ENCODE data around the gene HIF3A. TPM values are rescaled to one million over a fixed set of nuclear protein-coding genes. Genes with fewer than 3 reads are reported as not detected.

The HIF3A gene
- total and polyA plus RNA-seq, 2 donors (not counting 3 experiments of a cell fraction or from before 2014, with no cell fraction given), result 8.1 to 8.5 TPM

DNA sequence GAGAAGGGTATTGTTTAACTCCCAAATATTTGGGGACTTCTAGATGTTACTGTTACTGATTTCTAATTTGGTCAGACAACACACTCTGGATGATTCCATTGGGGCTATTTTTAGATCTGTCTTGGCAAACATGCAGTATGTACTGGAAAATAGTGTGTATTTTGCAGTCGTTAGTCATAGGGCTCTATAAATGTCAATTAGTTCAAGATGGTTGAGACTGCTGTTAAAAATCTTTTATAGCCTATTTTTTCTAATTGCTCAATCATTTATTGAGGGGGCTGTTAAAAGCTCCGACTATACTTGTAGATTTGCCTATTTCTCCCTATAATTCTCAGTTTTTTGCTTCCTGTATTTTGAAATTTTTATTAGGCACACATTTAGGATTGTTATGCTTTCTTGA lies 81.4 kb downstream of the HIF3A start:
- ChIA-PET POLR2A (no interaction called here), CTCF (interaction anchor here (1.5 kb wide), 1 partner anchor 98 kb away, joined by 8 read pairs; no protein-coding TSS in a partner anchor)
- no peak overlapping the region for H3K4me2 ChIP-seq (ENCODE audit: insufficient read depth, low read length)
- no peak overlapping the region for H3K9ac ChIP-seq (replicated peaks; ENCODE audit: extremely low read depth, insufficient read depth, low read length)
- no peaks in the 10 kb centered on the region for H3K9me1 ChIP-seq (replicated peaks; ENCODE audit: control insufficient read depth, extremely low read depth, insufficient read depth, low read length)
- peaks cover 35% of the 10 kb centered on the region for H3K79me2 ChIP-seq (ENCODE audit: control insufficient read depth, insufficient read depth, low read length)
- peaks cover 11% of the 10 kb centered on the region for H3K4me1 ChIP-seq (ENCODE audit: control insufficient read depth, extremely low read depth, insufficient read depth, low read length)
- BruUV-seq (replicated peaks), result no TSS peak
- no peaks in the 10 kb centered on the region for H3K27me3 ChIP-seq (ENCODE audit: control insufficient read depth in 2 of 2, insufficient read depth in 2 of 2, low read length in 2 of 2)
- intact Hi-C loops (cut with micrococcal nuclease), result no loop called here
- FAIRE-seq (no peak), DNase-seq (ENCODE audit: low read depth, low spot score) (peak; percentile 36)
- H3K9me3 ChIP-seq (replicated peaks; ENCODE audit: control insufficient read depth, insufficient read depth, low read length), result no peaks in the 10 kb centered on the region
- H4K20me1 ChIP-seq (replicated peaks; ENCODE audit: control insufficient read depth, extremely low read depth, insufficient read depth, low read length), result no peaks in the 10 kb centered on the region
- H2AFZ ChIP-seq (ENCODE audit: low read depth, low read length), result no peak overlapping the region
- dilution Hi-C loops (cut with MboI; ENCODE audit: extremely low pct_ligation_motif_present, low sequenced_read_pairs), result no loop called here
- H3K4me3 ChIP-seq (replicated peaks in 1 of 3; ENCODE audit: insufficient read depth in 1 of 3, low read depth in 1 of 3, low read length in 3 of 3), result no peak overlapping the region
- TF ChIP-seq POLR2A (IDR thresholded peaks at IDR 0.05; ENCODE audit: low read depth, low read length), result no peak
- TF ChIP-seq, protein P1, sequence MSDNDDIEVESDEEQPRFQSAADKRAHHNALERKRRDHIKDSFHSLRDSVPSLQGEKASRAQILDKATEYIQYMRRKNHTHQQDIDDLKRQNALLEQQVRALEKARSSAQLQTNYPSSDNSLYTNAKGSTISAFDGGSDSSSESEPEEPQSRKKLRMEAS (IDR thresholded peaks at IDR 0.05; ENCODE audit: insufficient read depth, insufficient read length), result no peak
- TF ChIP-seq, protein P2, sequence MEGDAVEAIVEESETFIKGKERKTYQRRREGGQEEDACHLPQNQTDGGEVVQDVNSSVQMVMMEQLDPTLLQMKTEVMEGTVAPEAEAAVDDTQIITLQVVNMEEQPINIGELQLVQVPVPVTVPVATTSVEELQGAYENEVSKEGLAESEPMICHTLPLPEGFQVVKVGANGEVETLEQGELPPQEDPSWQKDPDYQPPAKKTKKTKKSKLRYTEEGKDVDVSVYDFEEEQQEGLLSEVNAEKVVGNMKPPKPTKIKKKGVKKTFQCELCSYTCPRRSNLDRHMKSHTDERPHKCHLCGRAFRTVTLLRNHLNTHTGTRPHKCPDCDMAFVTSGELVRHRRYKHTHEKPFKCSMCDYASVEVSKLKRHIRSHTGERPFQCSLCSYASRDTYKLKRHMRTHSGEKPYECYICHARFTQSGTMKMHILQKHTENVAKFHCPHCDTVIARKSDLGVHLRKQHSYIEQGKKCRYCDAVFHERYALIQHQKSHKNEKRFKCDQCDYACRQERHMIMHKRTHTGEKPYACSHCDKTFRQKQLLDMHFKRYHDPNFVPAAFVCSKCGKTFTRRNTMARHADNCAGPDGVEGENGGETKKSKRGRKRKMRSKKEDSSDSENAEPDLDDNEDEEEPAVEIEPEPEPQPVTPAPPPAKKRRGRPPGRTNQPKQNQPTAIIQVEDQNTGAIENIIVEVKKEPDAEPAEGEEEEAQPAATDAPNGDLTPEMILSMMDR (IDR thresholded peaks at IDR 0.05; ENCODE audit: extremely low read depth in 1 of 2, insufficient read depth in 1 of 2, low read depth in 1 of 2, low read length in 2 of 2), result no peak
- no peak for TF ChIP-seq MYC (IDR thresholded peaks at IDR 0.05; ENCODE audit: low read depth, low read length)
- TF ChIP-seq GATA2 (IDR thresholded peaks at IDR 0.05; ENCODE audit: insufficient read depth, insufficient read length, low read depth, low read length), result no peak
- no peak for TF ChIP-seq JUN (IDR thresholded peaks at IDR 0.05; ENCODE audit: borderline replicate concordance, insufficient read depth, insufficient read length, low read depth)
- no peak for TF ChIP-seq POLR2AphosphoS5 (IDR thresholded peaks at IDR 0.05; ENCODE audit: insufficient read depth, low read depth, low read length)
- TF ChIP-seq EZH2 (IDR thresholded peaks at IDR 0.05; ENCODE audit: borderline replicate concordance, low read depth, low read length, severe bottlenecking), result no peak
- no peak overlapping the region for H3K27ac ChIP-seq (ENCODE audit: insufficient read depth, low read depth, low read length)
- peaks cover 24% of the 10 kb centered on the region in 2 experiments for H3K36me3 ChIP-seq (ENCODE audit: control insufficient read depth in 2 of 2, extremely low read depth in 1 of 2, insufficient read depth in 2 of 2, low read length in 2 of 2)
